ENCODE results near the gene SPIRE2.

SPIRE2 gene

GRCh38 chr16:89907055-89907814 is 79.0 kb downstream of the SPIRE2 start:
- H3K27me3 ChIP-seq (replicated peaks; ENCODE audit: control insufficient read depth, insufficient read depth, low read length), result no peaks in the 10 kb centered on the region
- H3K36me3 ChIP-seq (ENCODE audit: control insufficient read depth, insufficient read depth, low read length), result peaks cover 45% of the 10 kb centered on the region
- no peak for DNase-seq (ENCODE audit: extremely low read depth, insufficient read length)
- no peak overlapping the region for H3K4me3 ChIP-seq (replicated peaks; ENCODE audit: low read depth, low read length)
- no peak for TF ChIP-seq CTCF (IDR thresholded peaks at IDR 0.05; ENCODE audit: insufficient read depth, low read length, poor library complexity, severe bottlenecking)

GRCh38 chr16:89908236-89908635 is 80.0 kb downstream of the SPIRE2 start:
- TF ChIP-seq CTCF (IDR thresholded peaks at IDR 0.05; ENCODE audit: insufficient read depth, low read length, poor library complexity, severe bottlenecking), result no peak
- no peak for DNase-seq (ENCODE audit: extremely low read depth, insufficient read length)
- no peak overlapping the region for H3K4me3 ChIP-seq (replicated peaks; ENCODE audit: low read depth, low read length)
- peaks cover 47% of the 10 kb centered on the region for H3K36me3 ChIP-seq (ENCODE audit: control insufficient read depth, insufficient read depth, low read length)
- H3K27me3 ChIP-seq (replicated peaks; ENCODE audit: control insufficient read depth, insufficient read depth, low read length), result no peaks in the 10 kb centered on the region

- Histone ChIP-seq H3K36me3 (ENCODE audit: control insufficient read depth, insufficient read depth, low read length) (peaks cover 37% of the 10 kb centered on the region), H3K4me3 (replicated peaks; ENCODE audit: low read depth, low read length) (no peak overlapping the region), H3K27me3 (replicated peaks; ENCODE audit: control insufficient read depth, insufficient read depth, low read length) (no peaks in the 10 kb centered on the region)
- peak; percentile 87 for TF ChIP-seq CTCF (IDR thresholded peaks at IDR 0.05; ENCODE audit: insufficient read depth, low read length, poor library complexity, severe bottlenecking)
- DNase-seq (ENCODE audit: extremely low read depth, insufficient read length), result peak; percentile 59
These were observed 81.8 kb downstream of the SPIRE2 start for GRCh38 chr16:89909777-89910716.

- Histone ChIP-seq H3K27me3 (replicated peaks; ENCODE audit: control insufficient read depth, insufficient read depth, low read length) (no peaks in the 10 kb centered on the region), H3K36me3 (ENCODE audit: control insufficient read depth, insufficient read depth, low read length) (peaks cover 33% of the 10 kb centered on the region), H3K4me3 (replicated peaks; ENCODE audit: low read depth, low read length) (no peak overlapping the region)
- no peak for TF ChIP-seq CTCF (IDR thresholded peaks at IDR 0.05; ENCODE audit: insufficient read depth, low read length, poor library complexity, severe bottlenecking)
- no peak for DNase-seq (ENCODE audit: extremely low read depth, insufficient read length)
These were observed 82.6 kb downstream of the SPIRE2 start for GRCh38 chr16:89910717-89911354.

GRCh38 chr16:89911375-89911774 is 83.1 kb downstream of the SPIRE2 start:
- no peaks in the 10 kb centered on the region for H3K27me3 ChIP-seq (replicated peaks; ENCODE audit: control insufficient read depth, insufficient read depth, low read length)
- no peak for TF ChIP-seq CTCF (IDR thresholded peaks at IDR 0.05; ENCODE audit: insufficient read depth, low read length, poor library complexity, severe bottlenecking)
- no peak for DNase-seq (ENCODE audit: extremely low read depth, insufficient read length)
- no peak overlapping the region for H3K4me3 ChIP-seq (replicated peaks; ENCODE audit: low read depth, low read length)
- peaks cover 32% of the 10 kb centered on the region for H3K36me3 ChIP-seq (ENCODE audit: control insufficient read depth, insufficient read depth, low read length)
